OCI-LY7 (cell line): Measurements from ENCODE around the gene CCDC179. TPM values are rescaled to one million over a fixed set of nuclear protein-coding genes. Genes with fewer than 3 reads are reported as not detected.

Source experiments
- BruUV-seq: library from RNA; stranded (reverse); fragments of 400-500 nt; replicated peaks from 2 replicates; lab custom pipeline; 2021; lab: Mats Ljungman, UMichigan
- CTCF ChIA-PET: fragments of 300-600 bp; sonication (Branson Sonifier 250); formaldehyde crosslinking; loops from one replicate; lab custom pipeline; 2022; ENCODE audit warnings: antibody characterized with exemption; ENCODE audit not compliant: unreplicated experiment; lab: Charles Lee
- POLR2A ChIA-PET: fragments of 300-600 bp; sonication (Branson Sonifier 250); formaldehyde crosslinking; loops from one replicate; lab custom pipeline; 2022; ENCODE audit warnings: antibody characterized with exemption; lab: Charles Lee
- DNase-seq: peaks from one replicate; pipeline ENCODE4 v3.0.0-alpha.2; 2015; ENCODE audit warnings: low spot score
- H2AFZ ChIP-seq: fragments of 200-600 bp; sonication (generic), shearing (Covaris generic); 2 replicates; pipeline ENCODE4 v1.6.1; 2014; ENCODE audit warnings: mild to moderate bottlenecking, antibody characterized with exemption, low read length, moderate library complexity
- H3K27ac ChIP-seq: fragments of 200-600 bp; sonication (generic); 2 replicates; pipeline ENCODE4 v1.5.1; 2014; ENCODE audit warnings: mixed run types, low read depth, mild to moderate bottlenecking, moderate library complexity, low read length, inconsistent platforms; ENCODE audit not compliant: poor library complexity, severe bottlenecking
- H3K36me3 ChIP-seq: fragments of 200-600 bp; sonication (generic); 2 replicates; pipeline ENCODE4 v1.6.1; 2014; ENCODE audit warnings: mild to moderate bottlenecking, antibody characterized with exemption, low read length, moderate library complexity, mixed read lengths; ENCODE audit not compliant: insufficient read depth
- H3K4me1 ChIP-seq: fragments of 200-600 bp; sonication (generic); 2 replicates; pipeline ENCODE4 v1.5.1; 2014; ENCODE audit warnings: mild to moderate bottlenecking, low read length; ENCODE audit not compliant: insufficient read depth, poor library complexity, severe bottlenecking
- H3K4me2 ChIP-seq: fragments of 200-600 bp; sonication (generic); 2 replicates; pipeline ENCODE4 v1.6.1; 2014; ENCODE audit warnings: mild to moderate bottlenecking, low read length
- H3K4me3 ChIP-seq: fragments of 200-600 bp; sonication (generic); 2 replicates; pipeline ENCODE4 v1.5.1; 2014; ENCODE audit warnings: mild to moderate bottlenecking, low read depth, low read length; ENCODE audit not compliant: poor library complexity, severe bottlenecking
- H3K79me2 ChIP-seq: fragments of 200-600 bp; sonication (generic); 2 replicates; pipeline ENCODE4 v1.6.1; 2016; ENCODE audit warnings: low read depth, mild to moderate bottlenecking, low read length, moderate library complexity, mixed read lengths; ENCODE audit not compliant: insufficient read depth
- H3K9me2 ChIP-seq: fragments of 200-600 bp; sonication (generic); 2 replicates; pipeline ENCODE4 v1.6.1; 2016; ENCODE audit warnings: mild to moderate bottlenecking, low read length, mixed read lengths; ENCODE audit not compliant: insufficient read depth
- H3K9me3 ChIP-seq: fragments of 200-600 bp; sonication (generic); 2 replicates; pipeline ENCODE4 v1.6.1; 2014; ENCODE audit warnings: mild to moderate bottlenecking, mixed run types, low read length, mixed read lengths
- H4K20me1 ChIP-seq: fragments of 200-600 bp; sonication (generic); 2 replicates; pipeline ENCODE4 v1.6.1; 2014; ENCODE audit warnings: mild to moderate bottlenecking, antibody characterized with exemption, low read length, moderate library complexity, mixed read lengths; ENCODE audit not compliant: insufficient read depth
- EZH2phosphoT487 ChIP-seq: fragments of 200-600 bp; sonication (generic); IDR thresholded peaks from 2 replicates; pipeline ENCODE4 v1.6.1; 2018; ENCODE audit warnings: low read depth, borderline replicate concordance, mild to moderate bottlenecking, mixed run types, antibody characterized with exemption, low read length, moderate library complexity, mixed read lengths
- intact Hi-C: fragments of 100-400 bp; cut with micrococcal nuclease; formaldehyde crosslinking; loops from one replicate; pipeline ENCODE4 v1.10.0; 2022; ENCODE audit not compliant: unreplicated experiment
- total RNA-seq, 2 experiments: library from RNA; depleted of rRNA in 1 of 2; stranded (reverse); fragments of >200 nt in 1 of 2; shearing (Covaris generic) in 1 of 2; gene quantifications; 2 replicates each; pipeline ENCODE4 v1.2.3, GENCODE V29; 2014 to 2022
- TF ChIP-seq, protein P1 (sequence below): fragments of 200-600 bp; sonication (generic); conservative IDR thresholded peaks from 2 replicates; pipeline ENCODE4 v1.5.1; 2014; ENCODE audit warnings: mild to moderate bottlenecking, antibody characterized with exemption, low read length, moderate library complexity, mixed read lengths

The CCDC179 gene
- total RNA-seq, 2 experiments from 2014 or later: not detected

DNA sequence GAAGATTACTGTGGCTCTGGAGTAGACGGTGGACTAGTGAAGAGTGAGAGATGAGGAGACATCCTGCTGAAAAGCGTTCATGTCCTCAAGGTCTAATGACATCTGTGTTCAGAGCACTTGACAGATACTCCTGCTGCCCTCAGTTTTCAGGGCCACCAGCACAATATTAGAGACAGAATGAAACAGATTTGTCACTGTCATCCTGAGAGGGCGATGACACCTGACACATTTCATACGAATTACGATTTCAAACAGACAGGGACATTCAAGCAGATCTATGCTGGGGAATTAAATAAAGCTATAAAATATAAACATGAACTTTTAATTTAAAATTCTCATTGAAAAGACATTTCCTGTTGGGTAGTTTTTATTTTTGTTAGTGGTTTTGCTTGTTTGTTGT, 59.8 kb downstream of the CCDC179 start:
- no peaks in the 10 kb centered on the region for H3K4me1 ChIP-seq
- H3K4me2 ChIP-seq: no peak overlapping the region
- H3K36me3 ChIP-seq: no peaks in the 10 kb centered on the region
- CTCF ChIA-PET: interaction anchor here (0.6 kb wide), 1 partner anchor 811 kb away, joined by 3 read pairs; no protein-coding TSS in a partner anchor
- no peaks in the 10 kb centered on the region for H4K20me1 ChIP-seq
- H2AFZ ChIP-seq: no peak overlapping the region
- DNase-seq: no peak
- intact Hi-C loops: no loop called here
- H3K9me2 ChIP-seq: no peaks in the 10 kb centered on the region
- no peak overlapping the region for H3K27ac ChIP-seq
- H3K4me3 ChIP-seq: no peak overlapping the region
- no TSS peak for BruUV-seq
- H3K9me3 ChIP-seq: no peaks in the 10 kb centered on the region
- POLR2A ChIA-PET: interaction anchor here (0.5 to 1.5 kb wide), 2 partner anchors 13 to 346 kb away, joined by 3 read pairs; no protein-coding TSS in a partner anchor
- no peak for TF ChIP-seq EZH2phosphoT487
- TF ChIP-seq, protein P1, sequence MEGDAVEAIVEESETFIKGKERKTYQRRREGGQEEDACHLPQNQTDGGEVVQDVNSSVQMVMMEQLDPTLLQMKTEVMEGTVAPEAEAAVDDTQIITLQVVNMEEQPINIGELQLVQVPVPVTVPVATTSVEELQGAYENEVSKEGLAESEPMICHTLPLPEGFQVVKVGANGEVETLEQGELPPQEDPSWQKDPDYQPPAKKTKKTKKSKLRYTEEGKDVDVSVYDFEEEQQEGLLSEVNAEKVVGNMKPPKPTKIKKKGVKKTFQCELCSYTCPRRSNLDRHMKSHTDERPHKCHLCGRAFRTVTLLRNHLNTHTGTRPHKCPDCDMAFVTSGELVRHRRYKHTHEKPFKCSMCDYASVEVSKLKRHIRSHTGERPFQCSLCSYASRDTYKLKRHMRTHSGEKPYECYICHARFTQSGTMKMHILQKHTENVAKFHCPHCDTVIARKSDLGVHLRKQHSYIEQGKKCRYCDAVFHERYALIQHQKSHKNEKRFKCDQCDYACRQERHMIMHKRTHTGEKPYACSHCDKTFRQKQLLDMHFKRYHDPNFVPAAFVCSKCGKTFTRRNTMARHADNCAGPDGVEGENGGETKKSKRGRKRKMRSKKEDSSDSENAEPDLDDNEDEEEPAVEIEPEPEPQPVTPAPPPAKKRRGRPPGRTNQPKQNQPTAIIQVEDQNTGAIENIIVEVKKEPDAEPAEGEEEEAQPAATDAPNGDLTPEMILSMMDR: no peak
- no peaks in the 10 kb centered on the region for H3K79me2 ChIP-seq

DNA sequence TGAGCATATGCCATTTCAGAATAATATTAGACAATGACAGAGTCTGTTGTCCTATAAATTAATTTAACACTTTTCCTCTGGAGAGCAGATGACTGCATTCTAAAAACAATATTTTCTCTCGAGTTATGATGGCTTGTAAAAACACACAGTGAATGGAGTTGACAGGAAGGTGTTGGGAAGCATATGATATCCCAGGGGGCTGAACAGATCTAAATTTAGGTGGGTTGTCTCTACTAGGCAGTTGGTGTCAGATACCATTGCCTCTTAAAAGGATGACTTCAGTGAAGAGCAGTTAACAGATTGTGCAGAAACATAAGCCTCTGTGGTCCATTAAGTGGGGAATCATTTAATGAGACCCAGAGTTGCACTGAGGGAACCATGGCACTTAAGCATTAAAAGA, 61.4 kb downstream of the CCDC179 start:
- intact Hi-C loops: no loop called here
- TF ChIP-seq, protein P1: no peak
- TF ChIP-seq EZH2phosphoT487: no peak
- no TSS peak for BruUV-seq
- no peak overlapping the region for H2AFZ ChIP-seq
- POLR2A ChIA-PET: interaction anchor here (1.2 kb wide), 1 partner anchor 9 kb away, joined by 4 read pairs; no protein-coding TSS in a partner anchor
- no peaks in the 10 kb centered on the region for H4K20me1 ChIP-seq
- H3K79me2 ChIP-seq: no peaks in the 10 kb centered on the region
- no peak for DNase-seq
- H3K9me2 ChIP-seq: no peaks in the 10 kb centered on the region
- no peak overlapping the region for H3K4me2 ChIP-seq
- H3K27ac ChIP-seq: no peak overlapping the region
- CTCF ChIA-PET: no interaction called here
- H3K4me3 ChIP-seq: no peak overlapping the region
- H3K36me3 ChIP-seq: no peaks in the 10 kb centered on the region
- no peaks in the 10 kb centered on the region for H3K9me3 ChIP-seq
- H3K4me1 ChIP-seq: no peaks in the 10 kb centered on the region

DNA sequence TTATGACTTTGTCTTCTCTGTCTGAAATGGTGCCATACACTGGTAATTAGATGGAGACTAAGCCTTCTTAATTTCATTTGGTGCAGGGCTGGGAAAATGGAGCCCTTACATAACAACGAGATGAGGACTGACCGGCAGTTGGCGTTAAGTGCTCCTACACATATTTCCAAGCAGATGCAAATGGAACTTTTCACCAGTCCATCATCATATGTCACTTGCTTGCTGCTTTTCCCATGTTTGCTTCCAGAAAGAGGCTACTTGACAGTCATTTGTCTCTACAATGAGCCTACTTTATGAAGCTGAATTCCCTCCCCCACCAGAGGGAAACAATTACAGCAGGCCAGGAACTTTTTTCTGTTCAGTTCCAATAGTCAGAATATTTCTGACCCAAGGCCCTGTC, 63.2 kb downstream of the CCDC179 start:
- CTCF ChIA-PET: no interaction called here
- intact Hi-C loops: no loop called here
- Histone ChIP-seq H3K9me2 (no peaks in the 10 kb centered on the region), H3K4me1 (no peaks in the 10 kb centered on the region), H2AFZ (no peak overlapping the region), H3K27ac (no peak overlapping the region), H3K9me3 (no peaks in the 10 kb centered on the region), H4K20me1 (no peaks in the 10 kb centered on the region), H3K4me2 (no peak overlapping the region), H3K79me2 (no peaks in the 10 kb centered on the region), H3K4me3 (no peak overlapping the region), H3K36me3 (no peaks in the 10 kb centered on the region)
- DNase-seq: no peak
- no peak for TF ChIP-seq EZH2phosphoT487
- TF ChIP-seq, protein P1: no peak
- BruUV-seq: no TSS peak
- POLR2A ChIA-PET: no interaction called here
